Measurements from ENCODE around the gene RAI14.
"Not testable (repeated sequence)": the region's sequence is repeated elsewhere in the genome, so short reads cannot be mapped to it uniquely, and the experiment has no call there.

Gene RAI14

GRCh38 chr5:34820593-34820992 lies 164.5 kb downstream of the RAI14 start:
- no peak for DNase-seq (ENCODE audit: low spot score)

GRCh38 chr5:34822956-34823715 lies 167.0 kb downstream of the RAI14 start:
- DNase-seq (ENCODE audit: low spot score) = no peak

GRCh38 chr5:34826347-34826746 lies 170.2 kb downstream of the RAI14 start:
- DNase-seq (ENCODE audit: low spot score) = no peak

- DNase-seq (ENCODE audit: low spot score) = no peak
Measured at GRCh38 chr5:34827588-34828506, 171.7 kb downstream of the RAI14 start.

GRCh38 chr5:34830827-34831226 lies 174.7 kb downstream of the RAI14 start:
- DNase-seq (ENCODE audit: low spot score) = not testable (repeated sequence)

GRCh38 chr5:34831303-34831702 lies 175.2 kb downstream of the RAI14 start:
- no peak for DNase-seq (ENCODE audit: low spot score)

- no peak for DNase-seq (ENCODE audit: low spot score)
Measured at GRCh38 chr5:34832568-34832967, 176.4 kb downstream of the RAI14 start.

GRCh38 chr5:34833090-34833489 lies 177.0 kb downstream of the RAI14 start:
- no peak for DNase-seq (ENCODE audit: low spot score)

- DNase-seq (ENCODE audit: low spot score) = no peak
Measured at GRCh38 chr5:34833976-34834793, 178.1 kb downstream of the RAI14 start.

GRCh38 chr5:34834794-34835089 lies 178.6 kb downstream of the RAI14 start:
- DNase-seq (ENCODE audit: low spot score) = no peak

- DNase-seq (ENCODE audit: low spot score) = no peak
Measured at GRCh38 chr5:34835664-34836063, 179.5 kb downstream of the RAI14 start.

- DNase-seq (ENCODE audit: low spot score) = peak; percentile 85
Measured at GRCh38 chr5:34838785-34839714, 182.9 kb downstream of the RAI14 start, which contains the start of gene TTC23L. TSS of gene TTC23L (plus strand) at chr5:34839164. CDS start at chr5:34840672, 1,508 bp downstream.

- no peak for DNase-seq (ENCODE audit: low spot score)
Measured at GRCh38 chr5:34841816-34842215, 185.7 kb downstream of the RAI14 start.

GRCh38 chr5:34842554-34842953 lies 186.4 kb downstream of the RAI14 start:
- DNase-seq (ENCODE audit: low spot score) = no peak

- no peak for DNase-seq (ENCODE audit: low spot score)
Measured at GRCh38 chr5:34843497-34843896, 187.4 kb downstream of the RAI14 start.

- DNase-seq (ENCODE audit: low spot score) = no peak
Measured at GRCh38 chr5:34844106-34844505, 188.0 kb downstream of the RAI14 start.

- DNase-seq (ENCODE audit: low spot score) = no peak
Measured at GRCh38 chr5:34844999-34845398, 188.9 kb downstream of the RAI14 start.

GRCh38 chr5:34847056-34847455 lies 190.9 kb downstream of the RAI14 start:
- no peak for DNase-seq (ENCODE audit: low spot score)

GRCh38 chr5:34847552-34847951 lies 191.4 kb downstream of the RAI14 start:
- DNase-seq (ENCODE audit: low spot score) = no peak

GRCh38 chr5:34848230-34848629 lies 192.1 kb downstream of the RAI14 start:
- DNase-seq (ENCODE audit: low spot score) = no peak

GRCh38 chr5:34849253-34849652 lies 193.1 kb downstream of the RAI14 start:
- no peak for DNase-seq (ENCODE audit: low spot score)

All from HuH-7.5 (cell line).